Measurements from ENCODE around the gene FYN.
A peak's percentile ranks its signal among the peaks of the same experiment; 100 is the strongest.

The FYN gene

DNA sequence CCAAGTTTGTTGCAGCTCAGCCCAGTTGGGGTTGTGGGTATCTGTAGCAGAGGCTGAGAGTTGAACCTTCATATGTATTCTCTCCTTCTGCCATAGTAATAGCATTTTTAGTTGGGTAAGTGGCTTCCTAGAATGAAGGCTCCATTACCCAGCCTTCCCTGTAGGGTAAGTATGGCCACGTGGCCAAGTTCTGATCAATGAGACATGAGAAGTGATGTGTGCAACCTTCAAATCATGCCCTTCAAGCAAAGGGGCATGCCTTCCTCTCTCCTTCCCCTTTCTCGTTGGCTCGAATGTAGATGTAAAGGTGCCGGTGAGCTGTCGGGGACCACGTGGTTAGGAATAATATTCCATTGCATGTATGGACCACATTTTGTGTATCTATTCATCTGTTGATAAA, 254.8 kb downstream of the FYN start:
- DNase-seq = peak; percentile 17

DNA sequence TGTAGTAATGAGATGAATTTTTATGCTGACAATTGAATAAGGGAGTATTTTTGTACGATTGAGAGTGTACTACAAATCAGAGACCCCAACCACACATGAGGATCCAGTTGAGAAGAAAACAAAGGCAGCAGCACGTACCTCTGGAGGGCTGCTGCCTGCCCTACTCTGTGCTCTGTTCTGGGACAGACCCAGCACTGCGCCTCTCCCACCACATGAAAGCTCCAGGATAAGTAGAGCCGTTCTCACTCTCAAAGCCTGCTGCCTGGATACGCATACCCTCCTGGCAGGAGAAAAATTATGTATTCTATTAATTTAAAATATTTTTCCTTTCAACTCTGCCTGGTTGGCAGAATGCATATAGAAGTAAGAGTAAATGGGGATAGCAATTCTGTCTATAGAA, 256.1 kb downstream of the FYN start:
- DNase-seq = no peak

DNA sequence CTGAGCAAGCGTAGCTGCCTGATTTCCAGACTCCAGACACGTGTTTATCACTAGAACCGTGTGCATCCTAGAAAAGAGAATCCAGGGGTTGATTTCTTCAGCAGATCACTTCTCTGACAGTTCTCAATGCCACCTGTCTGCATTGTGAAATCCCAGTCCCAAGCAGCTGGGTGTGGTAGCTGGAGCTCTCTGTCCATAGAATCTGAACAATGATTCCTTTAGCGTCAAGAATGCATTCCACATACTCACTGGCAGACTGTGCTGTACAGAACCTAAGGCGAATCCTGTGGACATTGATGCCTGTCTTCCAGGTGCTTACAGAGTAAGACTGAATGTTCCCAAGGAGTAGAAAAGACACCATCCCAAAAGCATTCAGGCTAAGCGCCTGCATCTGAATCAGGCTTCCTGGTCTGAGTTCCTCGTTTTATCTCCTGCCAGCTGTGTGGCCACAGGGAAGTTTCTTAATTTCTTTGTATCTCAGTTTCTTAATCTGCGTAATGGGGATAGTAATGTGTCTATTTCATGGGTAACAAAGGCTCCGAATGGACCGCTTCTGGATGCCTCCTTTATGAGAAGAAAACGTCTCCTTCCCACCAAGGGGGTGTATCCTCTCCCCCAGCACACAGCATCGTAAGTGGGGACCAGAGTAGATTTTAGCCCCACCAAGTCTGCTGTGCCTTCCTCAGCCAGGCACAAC, 257.2 kb downstream of the FYN start:
- DNase-seq = peak; percentile 18

DNA sequence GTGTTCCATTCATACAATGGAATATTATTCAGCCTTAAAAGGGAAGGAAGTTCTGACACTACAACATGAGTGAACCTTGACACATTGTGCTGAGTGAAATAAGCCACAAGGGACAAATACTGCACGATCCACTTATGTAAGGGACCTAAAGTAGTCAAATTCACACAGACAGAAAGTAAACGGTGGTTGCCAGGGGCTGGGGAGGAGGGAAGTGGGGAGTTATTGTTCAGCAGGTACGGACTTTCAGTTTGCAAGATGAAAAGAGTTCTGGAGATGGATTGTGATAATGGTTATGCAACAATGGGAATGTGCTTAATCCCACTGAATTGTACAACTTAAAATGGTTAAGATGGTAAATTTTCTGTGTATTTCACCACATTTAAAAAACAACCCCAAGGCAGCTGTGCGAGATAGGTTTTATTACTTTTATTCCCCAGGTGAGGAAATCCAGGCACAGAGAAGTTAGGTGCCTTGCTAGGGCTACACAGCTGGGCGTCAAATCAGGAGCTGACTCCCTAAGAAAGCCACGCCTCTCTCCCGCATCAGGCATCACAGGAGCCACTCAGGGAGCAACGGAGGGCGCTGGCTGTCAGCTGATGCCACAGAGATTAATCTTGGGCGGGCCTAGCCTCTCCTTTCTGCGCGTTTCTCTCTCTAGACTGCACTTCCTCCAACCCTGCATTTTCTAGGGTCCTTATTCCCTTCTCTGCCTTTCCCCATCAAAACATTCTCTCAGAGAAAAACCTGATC, 258.2 kb downstream of the FYN start:
- no peak for DNase-seq

DNA sequence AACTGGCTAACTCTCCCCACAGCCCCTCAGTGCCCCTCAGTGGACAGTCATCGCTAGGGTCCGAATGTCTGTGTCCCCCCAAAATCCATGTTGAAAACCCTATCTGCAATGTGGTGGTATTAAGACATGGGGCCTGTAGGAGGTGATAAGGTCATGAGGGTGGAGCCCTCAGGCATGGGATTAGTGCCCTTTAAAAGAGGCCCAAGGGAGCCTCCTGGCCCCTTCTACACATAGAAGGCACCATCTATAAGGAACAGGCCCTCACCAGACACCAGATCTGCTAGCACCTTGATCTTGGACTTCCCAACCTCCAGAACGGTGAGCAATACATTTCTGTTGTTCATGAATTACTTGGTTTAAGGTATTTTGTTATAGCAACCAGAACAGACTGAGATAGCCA, 260.9 kb downstream of the FYN start:
- no peak for DNase-seq

DNA sequence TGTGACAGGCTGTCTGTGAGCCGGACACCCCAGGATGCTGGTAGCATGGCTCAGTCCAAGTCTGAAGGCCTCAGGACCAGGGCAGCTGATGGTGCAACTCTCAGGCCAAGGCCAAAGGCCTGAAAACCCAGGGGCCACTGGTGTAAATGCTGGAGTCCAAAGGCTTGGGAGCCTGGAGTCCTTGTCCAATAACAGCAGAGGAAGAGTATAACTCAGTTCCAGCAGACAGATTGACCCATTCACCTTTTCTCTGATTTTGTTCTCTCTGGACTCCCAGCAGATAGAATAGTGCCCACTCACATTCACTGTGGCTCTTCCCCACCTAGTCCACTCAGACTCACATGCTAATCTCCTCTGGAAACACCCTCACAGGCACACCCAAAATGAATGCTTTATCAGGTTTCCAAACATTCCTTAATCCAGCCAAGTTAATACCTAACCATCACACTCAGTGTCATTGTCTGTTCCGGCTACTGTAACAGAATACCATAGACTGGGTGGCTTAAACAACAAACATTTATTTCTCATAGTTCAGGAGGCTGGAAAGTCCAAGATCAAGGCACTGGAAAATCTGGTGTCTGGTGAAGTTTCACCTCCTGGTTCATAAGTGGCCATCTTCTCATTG, 262.6 kb downstream of the FYN start:
- no peak for DNase-seq

Data from activated CD8-positive, alpha-beta memory T cell treated with anti-CD3 and anti-CD28 coated beads, Interleukin-2, amount 50 U/mL, for 48 hours (primary cell).